SH-SY5Y (cell line): ENCODE measurements around the gene ZNF579.

Experiments
- GATA2 ChIP-seq: IDR thresholded peaks from 2 replicates; pipeline ENCODE4 v1.6.1; 2011; ENCODE audit warnings: mild to moderate bottlenecking, low read depth, low read length
- GATA3 ChIP-seq: IDR thresholded peaks from 2 replicates; pipeline ENCODE4 v1.6.1; 2011; ENCODE audit warnings: low read depth, mild to moderate bottlenecking, low read length, moderate library complexity

DNA sequence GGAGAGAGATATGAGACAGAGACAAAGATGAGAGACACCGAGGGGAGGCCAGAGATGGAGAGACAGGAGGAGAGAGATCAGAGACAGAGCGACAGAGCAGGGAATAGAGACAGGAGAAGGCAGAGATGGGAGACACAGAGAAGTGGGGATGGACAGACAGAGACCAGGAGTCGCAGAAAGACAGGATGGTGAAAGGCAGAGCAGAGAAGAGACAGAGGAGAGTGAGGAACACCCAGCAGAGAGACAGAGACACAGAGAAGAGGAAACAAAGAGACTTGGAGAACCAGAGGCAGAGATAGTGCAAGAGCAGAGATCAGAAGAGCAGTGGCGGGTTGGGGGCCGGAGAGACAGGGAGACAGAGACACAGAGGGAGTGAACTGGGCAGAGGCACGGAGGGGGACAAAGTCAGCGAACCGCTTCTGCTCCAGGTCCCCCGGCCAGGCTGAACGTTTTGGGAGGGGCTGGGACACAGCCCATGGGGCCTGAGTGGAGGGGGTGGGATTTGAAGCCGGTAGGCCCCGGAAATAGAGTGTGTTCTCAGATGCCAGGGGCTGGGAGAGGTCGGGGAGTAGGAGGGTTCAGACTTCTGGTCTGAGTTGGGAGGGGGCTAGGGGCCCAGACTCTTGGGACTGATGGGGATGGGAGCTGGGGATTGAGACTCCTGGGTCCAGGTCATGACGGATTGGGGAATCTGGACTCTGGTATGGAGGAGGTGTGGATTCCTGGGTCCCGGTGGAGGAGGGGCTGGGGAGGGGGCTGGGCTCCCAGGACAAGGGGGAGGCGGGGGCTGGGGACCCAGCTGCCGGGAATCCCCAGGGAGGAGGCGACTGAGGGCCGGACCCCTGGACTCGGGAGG, 654 bp downstream of the ZNF579 start:
- TF ChIP-seq GATA2 (no peak), GATA3 (no peak)
